Breast epithelium (tissue), 4 donors: ENCODE data around the gene INTS14. TPM values are rescaled to one million over a fixed set of nuclear protein-coding genes. Genes with fewer than 3 reads are reported as not detected.

Source experiments
- DNase-seq, 2 donors: peaks; one replicate each; pipeline ENCODE4 v3.0.0-alpha.2; 2019; ENCODE audit warnings: low spot score in 2 of 2
- H3K27ac ChIP-seq, 2 donors: fragments of 200-600 bp; sonication (generic) in 1 of 2; one replicate each; pipeline ENCODE4 v1.5.1; 2016 to 2019; ENCODE audit warnings: mild to moderate bottlenecking in 1 of 2
- H3K27me3 ChIP-seq, 2 donors: fragments of 200-600 bp; sonication (generic) in 1 of 2; one replicate each; pipeline versions ENCODE4 v1.5.1 to v1.6.0; 2017 to 2019; ENCODE audit warnings: control low read depth in 1 of 2, mild to moderate bottlenecking in 1 of 2
- H3K36me3 ChIP-seq: fragments of 200-600 bp; one replicate; pipeline ENCODE4 v1.5.1; 2019
- H3K4me1 ChIP-seq, 2 donors: fragments of 200-600 bp; sonication (generic); one replicate each; pipeline ENCODE4 v1.5.1; 2016 to 2019; ENCODE audit warnings: control low read depth in 1 of 2
- H3K4me3 ChIP-seq, 3 donors: fragments of 200-600 bp; sonication (generic); 1 replicate in 2 of 3; 2 replicates in 1 of 3; pipeline ENCODE4 v1.5.1; 2016 to 2019; ENCODE audit warnings: mild to moderate bottlenecking in 3 of 3, moderate library complexity in 2 of 3
- H3K9me3 ChIP-seq, 2 donors: fragments of 200-600 bp; sonication (generic) in 1 of 2; one replicate each; pipeline ENCODE4 v1.5.1; 2016 to 2019; ENCODE audit warnings: control low read depth in 1 of 2
- POLR2A ChIP-seq: fragments of 450-650 bp; IDR thresholded peaks from one replicate; pipeline ENCODE4 v1.6.1; 2016; ENCODE audit warnings: antibody characterized with exemption, mild to moderate bottlenecking, moderate library complexity
- POLR2AphosphoS5 ChIP-seq, 3 donors: sonication (generic); formaldehyde crosslinking; IDR thresholded peaks; one replicate each; pipeline ENCODE4 v1.6.1; 2017; ENCODE audit warnings: antibody characterized with exemption in 3 of 3
- intact Hi-C: fragments of 100-400 bp; cut with DNase I; formaldehyde crosslinking; loops from one replicate; pipeline ENCODE4 v1.15.1; 2023; ENCODE audit warnings: low total_unique reads
- total RNA-seq, 3 donors: library from RNA; depleted of rRNA; stranded (reverse); fragments of >200 nt; gene quantifications; one replicate each; pipeline ENCODE4 v1.1.0, GENCODE V29; 2016
- TF ChIP-seq, protein P1 (sequence below), 3 donors: fragments of 450-650 bp; IDR thresholded peaks; one replicate each; pipeline ENCODE4 v1.5.1; 2016 to 2017; ENCODE audit warnings: antibody characterized with exemption in 3 of 3, mild to moderate bottlenecking in 3 of 3, moderate library complexity in 3 of 3

The INTS14 gene
- total RNA-seq, 3 donors from 2014 or later: 34.6 to 54.3 (median 37.7) TPM

DNA sequence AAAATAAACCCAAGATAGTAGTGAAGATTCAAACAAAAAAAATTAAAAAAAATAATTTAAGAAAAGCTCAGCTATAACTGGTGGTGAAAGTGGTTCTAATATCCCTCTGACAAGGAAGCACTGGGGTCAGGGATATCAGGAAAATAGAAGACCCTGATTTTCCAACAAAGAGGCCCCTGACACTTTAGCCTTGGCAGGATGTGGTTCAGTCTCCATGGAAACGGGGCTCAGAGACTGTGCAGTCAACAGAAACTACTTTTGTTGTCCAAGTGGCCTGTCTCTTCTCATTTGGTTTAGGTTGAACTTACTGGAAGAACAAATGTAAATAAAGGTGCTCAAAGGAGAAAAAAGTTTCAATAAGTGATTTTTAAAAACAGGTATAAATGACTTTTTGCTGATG is 27.2 kb downstream of the INTS14 start:
- intact Hi-C loops: no loop called here
- H3K27ac ChIP-seq: peak overlapping the region; percentile 22 to 35
- H3K4me3 ChIP-seq: no peak overlapping the region
- no peaks in the 10 kb centered on the region for H3K9me3 ChIP-seq
- H3K27me3 ChIP-seq: no peaks in the 10 kb centered on the region
- DNase-seq: no peak
- TF ChIP-seq POLR2A (no peak), POLR2AphosphoS5 (IDR thresholded peaks at IDR 0.05) (no peak)
- TF ChIP-seq, protein P1, sequence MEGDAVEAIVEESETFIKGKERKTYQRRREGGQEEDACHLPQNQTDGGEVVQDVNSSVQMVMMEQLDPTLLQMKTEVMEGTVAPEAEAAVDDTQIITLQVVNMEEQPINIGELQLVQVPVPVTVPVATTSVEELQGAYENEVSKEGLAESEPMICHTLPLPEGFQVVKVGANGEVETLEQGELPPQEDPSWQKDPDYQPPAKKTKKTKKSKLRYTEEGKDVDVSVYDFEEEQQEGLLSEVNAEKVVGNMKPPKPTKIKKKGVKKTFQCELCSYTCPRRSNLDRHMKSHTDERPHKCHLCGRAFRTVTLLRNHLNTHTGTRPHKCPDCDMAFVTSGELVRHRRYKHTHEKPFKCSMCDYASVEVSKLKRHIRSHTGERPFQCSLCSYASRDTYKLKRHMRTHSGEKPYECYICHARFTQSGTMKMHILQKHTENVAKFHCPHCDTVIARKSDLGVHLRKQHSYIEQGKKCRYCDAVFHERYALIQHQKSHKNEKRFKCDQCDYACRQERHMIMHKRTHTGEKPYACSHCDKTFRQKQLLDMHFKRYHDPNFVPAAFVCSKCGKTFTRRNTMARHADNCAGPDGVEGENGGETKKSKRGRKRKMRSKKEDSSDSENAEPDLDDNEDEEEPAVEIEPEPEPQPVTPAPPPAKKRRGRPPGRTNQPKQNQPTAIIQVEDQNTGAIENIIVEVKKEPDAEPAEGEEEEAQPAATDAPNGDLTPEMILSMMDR (IDR thresholded peaks at IDR 0.05): no peak
- H3K36me3 ChIP-seq: peaks cover 4% of the 10 kb centered on the region
- H3K4me1 ChIP-seq: no peaks in the 10 kb centered on the region

DNA sequence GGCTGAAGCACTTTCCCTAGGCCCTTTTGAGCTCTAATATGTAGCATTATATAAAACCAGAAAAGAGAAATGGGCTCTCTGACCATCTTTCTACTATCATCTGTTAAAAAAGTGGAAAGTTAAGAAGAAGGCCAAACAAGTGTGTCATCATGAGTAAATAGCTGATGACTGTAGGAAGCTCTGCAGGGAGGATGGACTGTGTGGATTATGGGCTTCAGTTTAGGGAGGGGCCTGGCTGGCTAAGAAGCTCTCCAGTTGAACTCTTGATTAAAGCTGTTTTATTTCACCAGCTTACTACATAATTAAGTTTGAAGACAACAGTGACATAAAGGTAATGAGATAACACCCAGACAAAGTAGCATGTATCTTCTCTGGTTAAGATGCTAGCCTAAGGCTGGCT is 30.6 kb downstream of the INTS14 start:
- intact Hi-C loops: no loop called here

DNA sequence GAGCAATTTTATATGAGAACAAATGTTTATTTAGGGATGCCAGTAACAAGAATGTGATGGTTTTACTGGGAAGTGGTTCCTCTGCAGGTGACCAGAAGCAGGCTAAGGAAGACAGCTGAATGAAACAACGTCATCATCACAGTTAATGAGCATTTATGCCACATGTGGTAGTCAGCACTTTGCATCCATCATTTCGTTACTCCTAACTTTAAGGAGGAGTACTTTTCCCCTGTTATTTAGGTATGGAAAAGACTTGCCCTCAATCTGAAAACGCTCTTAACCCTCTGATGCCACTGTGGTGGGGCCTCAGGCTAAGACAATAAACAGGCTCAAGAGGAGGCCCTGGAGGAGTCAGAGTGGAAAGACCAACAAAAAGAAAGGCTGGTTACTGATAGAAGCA is 31.2 kb downstream of the INTS14 start:
- H3K27me3 ChIP-seq: no peaks in the 10 kb centered on the region
- H3K4me1 ChIP-seq: no peaks in the 10 kb centered on the region
- DNase-seq: no peak
- H3K4me3 ChIP-seq: no peak overlapping the region
- TF ChIP-seq POLR2A: no peak
- TF ChIP-seq, protein P1 (IDR thresholded peaks at IDR 0.05): no peak
- TF ChIP-seq POLR2AphosphoS5 (IDR thresholded peaks at IDR 0.05): no peak
- H3K9me3 ChIP-seq: no peaks in the 10 kb centered on the region
- intact Hi-C loops: loop anchor here (10.0 kb wide), 1 partner anchor 215 kb away; no protein-coding TSS in a partner anchor
- H3K27ac ChIP-seq: no peak overlapping the region
- H3K36me3 ChIP-seq: no peaks in the 10 kb centered on the region

More for the DNA sequence above, 30.6 kb downstream of the INTS14 start:
- no peaks in the 10 kb centered on the region for H3K36me3 ChIP-seq
- TF ChIP-seq, protein P1 (IDR thresholded peaks at IDR 0.05): no peak
- TF ChIP-seq POLR2AphosphoS5 (IDR thresholded peaks at IDR 0.05): no peak
- TF ChIP-seq POLR2A: no peak
- no peaks in the 10 kb centered on the region for H3K27me3 ChIP-seq
- H3K4me3 ChIP-seq: no peak overlapping the region
- DNase-seq: no peak
- H3K27ac ChIP-seq: no peak overlapping the region
- H3K4me1 ChIP-seq: no peaks in the 10 kb centered on the region
- H3K9me3 ChIP-seq: no peaks in the 10 kb centered on the region

DNA sequence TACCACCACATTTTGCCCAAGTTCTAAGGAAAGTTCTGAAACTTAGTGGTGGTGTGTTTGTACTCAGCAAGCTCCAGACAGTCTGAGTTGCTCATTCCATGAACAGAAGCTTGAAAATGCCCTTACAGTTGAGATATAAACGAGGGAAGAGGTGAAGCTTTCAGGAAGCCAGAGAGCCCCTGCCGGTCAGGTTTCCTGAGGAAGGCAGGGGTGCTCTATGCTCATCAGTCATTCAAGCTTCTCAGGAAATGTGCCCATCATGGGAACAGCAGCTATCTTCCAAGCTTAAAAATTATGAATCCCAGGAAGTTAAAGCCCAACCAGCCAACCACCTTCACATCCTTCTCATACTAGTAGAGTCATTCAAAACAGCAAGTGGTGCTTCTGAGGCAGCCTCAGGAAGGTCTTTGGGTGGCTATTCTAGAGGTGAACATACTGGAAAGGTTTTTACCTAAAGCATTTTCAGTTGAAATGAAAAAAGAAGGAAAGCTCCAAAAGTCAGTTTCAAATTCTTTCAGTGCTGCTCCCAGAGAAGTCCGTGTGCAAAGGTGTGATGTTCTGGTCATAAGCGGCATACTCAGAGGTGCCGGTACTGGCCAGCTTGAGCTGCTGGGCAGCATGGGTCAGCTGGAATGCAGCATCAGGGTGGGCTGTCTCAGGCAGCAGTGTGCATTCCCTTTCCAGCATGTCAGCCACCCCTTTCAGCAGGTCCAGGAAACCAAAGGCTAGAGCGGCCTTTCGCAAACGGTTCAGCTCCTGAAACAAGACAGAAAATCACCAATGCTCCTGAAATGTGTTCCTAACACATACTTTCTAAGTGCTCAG is 31.8 kb downstream of the INTS14 start:
- Histone ChIP-seq H3K4me3 (no peak overlapping the region), H3K27ac (no peak overlapping the region), H3K4me1 (no peaks in the 10 kb centered on the region), H3K36me3 (no peaks in the 10 kb centered on the region), H3K27me3 (no peaks in the 10 kb centered on the region), H3K9me3 (no peaks in the 10 kb centered on the region)
- no peak for DNase-seq
- intact Hi-C loops: loop anchor here (10.0 kb wide), 1 partner anchor 214 kb away; no protein-coding TSS in a partner anchor
- TF ChIP-seq, protein P1 (IDR thresholded peaks at IDR 0.05): no peak
- TF ChIP-seq POLR2AphosphoS5 (IDR thresholded peaks at IDR 0.05): no peak
- no peak for TF ChIP-seq POLR2A
